ENCODE data around the gene HOXB6. TPM values are rescaled to one million over a fixed set of nuclear protein-coding genes. Genes with fewer than 3 reads are reported as not detected.

HOXB6 gene
- total RNA-seq, 1 donor from 2014 or later, result 51.0 TPM

DNA sequence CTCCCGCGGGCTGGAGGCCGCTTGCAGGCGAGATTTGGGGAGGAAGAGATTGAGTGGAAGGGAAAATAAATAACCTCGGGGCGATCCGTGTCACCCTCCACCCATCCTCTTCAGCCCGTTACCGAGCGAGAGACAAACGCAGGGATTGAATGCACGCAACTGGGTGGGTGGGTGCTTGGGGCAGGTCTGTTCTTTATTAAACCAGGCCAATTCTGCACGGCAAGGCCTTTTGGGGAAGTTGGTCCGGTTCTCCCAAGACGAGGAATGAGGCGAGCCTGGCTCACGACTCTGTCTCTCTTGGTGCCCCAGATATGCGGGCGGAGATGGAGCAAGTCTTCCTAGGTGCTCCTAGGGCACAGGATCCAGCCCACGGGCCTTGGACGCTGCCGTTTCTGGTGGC lies 6.4 kb upstream of the HOXB6 start:
- no peak for DNase-seq (ENCODE audit: extremely low read depth, low read depth, low spot score)

DNA sequence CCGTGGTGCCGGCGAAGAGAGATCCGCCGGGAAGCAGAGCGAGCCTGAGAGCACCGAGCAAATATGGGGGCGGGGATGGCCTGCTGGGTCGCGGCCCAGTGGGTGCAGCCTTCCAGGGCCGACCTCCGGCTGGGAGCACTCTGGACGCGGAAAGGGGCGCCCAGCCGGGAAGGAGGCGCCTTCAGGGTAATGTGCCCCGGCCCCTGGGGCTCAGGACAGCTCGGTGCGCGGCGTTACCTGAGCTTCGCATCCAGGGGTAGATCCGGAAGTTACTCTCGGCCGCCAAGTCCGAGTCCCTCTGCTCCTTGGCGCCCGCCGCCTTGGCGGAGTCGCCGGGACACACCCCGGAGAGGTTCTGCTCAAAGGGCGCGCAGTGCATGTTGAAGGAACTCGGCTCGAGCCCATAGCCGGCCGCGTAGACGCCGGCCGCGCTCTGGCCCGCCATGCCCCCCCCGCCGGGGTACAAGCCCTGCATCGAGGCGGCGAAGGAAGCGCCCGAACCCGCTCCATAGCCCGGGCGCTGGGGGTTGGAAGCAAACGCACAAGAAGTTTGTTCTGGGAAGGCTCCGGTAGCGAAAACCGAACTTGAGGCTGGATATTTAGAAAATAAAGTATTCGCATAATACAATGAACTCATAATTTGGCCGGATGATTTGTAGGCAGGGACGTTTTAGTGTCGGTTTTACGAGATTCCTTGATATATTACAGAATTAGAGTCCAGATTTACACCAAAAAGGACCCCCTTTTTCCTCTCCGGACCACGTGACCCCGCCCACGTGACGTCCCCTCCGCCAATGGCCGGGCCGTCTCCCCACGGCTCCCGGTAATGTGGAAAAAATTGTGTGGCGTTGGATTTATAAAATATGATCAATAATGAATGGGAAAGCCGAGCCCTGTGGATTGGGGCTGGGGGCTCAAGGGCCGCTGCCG lies 5.8 kb upstream of the HOXB6 start, which contains the start of gene HOXB7:
TSS of gene HOXB7 (minus strand) at position 736 of the 930 bp plus-strand sequence. CDS start at position 637, 99 bp downstream.
- DNase-seq (ENCODE audit: extremely low read depth, low read depth, low spot score), result no peak

DNA sequence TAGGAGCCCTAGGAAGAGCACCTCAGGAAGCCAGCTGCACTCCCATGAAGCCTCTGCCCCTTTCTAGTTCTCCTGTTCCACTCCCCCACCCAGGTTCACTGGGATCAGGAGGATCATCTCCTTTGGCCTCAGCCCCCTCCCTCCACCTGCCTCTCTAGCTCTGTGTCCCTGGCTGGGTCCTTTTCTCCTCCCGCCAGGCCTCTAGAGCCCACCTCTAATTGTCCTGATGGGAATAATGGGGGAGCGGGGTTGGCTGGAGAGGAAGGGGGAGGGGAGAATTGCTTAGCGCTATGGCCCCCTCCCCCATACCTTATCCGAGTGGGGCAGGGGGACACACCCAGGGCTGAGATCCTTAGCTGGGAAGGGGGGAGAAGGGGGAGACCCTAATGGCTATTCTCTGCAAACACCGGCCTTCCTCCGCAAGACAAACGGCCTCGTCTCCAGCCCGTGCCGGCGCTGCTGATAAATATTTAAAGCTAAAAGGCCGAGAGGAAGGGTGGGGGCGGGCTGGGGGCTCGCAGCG lies 5.0 kb upstream of the HOXB6 start:
- no peak for DNase-seq (ENCODE audit: extremely low read depth, low read depth, low spot score)

DNA sequence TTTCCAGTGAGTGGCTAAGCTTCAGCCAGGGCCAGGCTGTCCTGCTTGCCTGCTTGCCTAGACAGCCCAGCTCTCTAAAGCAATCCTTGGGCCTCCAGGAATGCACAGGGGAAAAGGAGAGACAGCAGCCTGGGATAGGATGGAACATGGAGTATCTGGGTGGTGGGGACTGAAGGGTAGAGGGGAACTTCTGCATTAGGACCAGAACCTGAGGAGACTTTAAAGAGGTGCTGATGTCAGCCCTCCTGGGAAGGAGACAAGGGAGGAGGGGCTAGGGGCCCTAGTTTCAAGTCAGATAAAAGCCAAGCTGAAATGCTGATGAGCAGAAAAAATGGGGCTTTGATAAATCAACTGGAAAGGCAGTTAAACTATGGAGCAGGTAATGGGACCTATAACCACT lies 4.2 kb upstream of the HOXB6 start:
- no peak for DNase-seq (ENCODE audit: extremely low read depth, low read depth, low spot score)

DNA sequence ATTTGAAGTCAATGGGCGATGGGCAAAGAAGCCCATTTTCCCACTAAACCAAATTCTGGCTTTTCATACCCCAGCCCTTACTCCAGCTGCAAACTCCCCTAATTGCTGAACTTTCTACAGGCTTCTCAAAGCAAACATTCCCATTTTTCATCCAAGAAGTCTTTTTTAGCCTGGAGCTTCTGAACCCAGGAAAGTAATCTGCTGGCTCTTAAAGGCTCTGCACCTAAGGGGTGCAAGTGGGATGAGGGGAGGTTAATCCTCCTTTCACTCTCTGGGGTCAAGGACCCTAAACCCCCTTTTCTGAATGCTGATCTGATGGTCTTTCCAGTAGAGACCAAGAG lies 3.7 kb upstream of the HOXB6 start:
- no peak for DNase-seq (ENCODE audit: extremely low read depth, low read depth, low spot score)

DNA sequence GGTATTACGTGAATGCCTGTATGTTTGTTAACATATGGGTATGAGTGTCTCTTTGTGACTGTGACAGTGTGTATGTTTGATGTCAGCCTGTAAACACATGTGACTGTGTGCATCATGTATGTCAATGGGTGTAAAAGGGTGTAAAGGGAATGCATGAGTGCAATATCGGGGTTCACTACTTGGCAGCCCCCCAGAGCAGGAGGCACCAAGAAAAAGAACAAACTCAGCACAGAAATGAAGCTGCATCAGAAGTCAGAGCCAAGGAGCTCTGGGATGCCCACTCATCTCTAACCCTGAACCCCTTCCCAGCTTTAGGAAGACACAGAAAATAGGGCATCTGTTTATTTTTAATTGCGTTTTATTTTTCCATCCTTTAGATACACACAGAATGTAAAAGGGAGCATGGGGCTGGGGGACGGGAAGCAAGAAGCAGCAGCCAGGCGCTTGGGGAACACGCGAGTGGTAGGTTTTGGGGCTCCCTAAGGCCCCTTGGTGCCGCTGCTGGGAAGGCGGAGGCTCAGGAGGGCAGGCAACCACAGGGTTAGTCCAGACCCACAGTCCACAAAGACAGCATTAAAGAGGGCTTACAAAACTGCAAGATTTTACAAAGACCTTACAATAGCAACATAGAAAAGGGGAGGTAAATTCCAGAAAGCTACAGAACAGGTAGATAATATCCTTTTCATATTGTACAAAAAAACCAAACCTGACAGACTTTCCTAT lies 2.3 kb upstream of the HOXB6 start:
- no peak for DNase-seq (ENCODE audit: extremely low read depth, low read depth, low spot score)

DNA sequence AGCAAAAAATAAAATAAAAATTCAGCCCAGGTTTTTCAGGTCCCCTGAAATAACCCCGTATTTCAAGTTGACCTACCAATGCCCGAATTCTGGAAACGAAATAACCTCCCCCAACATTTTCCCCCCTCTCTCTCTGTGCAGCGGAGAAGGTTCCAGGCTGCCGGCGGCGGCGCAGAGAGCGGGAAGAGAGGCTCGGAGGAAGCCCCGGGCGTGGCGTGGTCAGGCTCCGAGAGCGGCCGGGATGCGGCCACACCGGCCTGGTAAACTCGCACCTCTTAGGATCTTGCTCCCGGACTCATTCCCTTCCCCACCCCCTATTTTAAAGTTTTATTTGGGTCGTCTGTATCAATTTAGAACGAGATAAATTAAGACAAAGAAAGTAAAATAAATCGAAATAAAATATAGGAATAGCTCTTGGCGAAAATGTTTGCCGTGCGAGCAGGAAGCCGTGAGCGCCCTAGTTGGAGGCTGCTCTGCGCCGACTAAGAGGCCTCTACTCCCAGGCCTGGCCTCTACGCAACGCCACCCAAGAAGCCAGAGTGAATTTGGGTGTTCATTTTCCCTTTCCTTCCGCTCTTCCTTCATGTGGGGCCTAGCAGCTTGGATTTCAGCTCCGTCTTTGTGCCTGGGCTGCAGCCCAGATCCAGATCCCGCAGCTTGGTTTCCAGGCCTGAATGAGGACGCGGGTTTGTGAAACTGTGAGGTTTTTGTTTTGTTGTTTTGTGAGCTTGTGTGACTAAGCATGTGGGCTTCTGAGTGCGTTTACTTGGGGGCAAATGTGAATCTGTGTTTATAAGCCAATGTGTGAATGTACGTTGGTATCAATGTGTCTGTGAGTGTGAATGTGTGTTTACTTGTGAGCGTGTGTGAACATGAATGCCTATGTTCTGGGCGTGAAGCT lies 1.5 kb upstream of the HOXB6 start:
- DNase-seq (ENCODE audit: extremely low read depth, low read depth, low spot score), result no peak

DNA sequence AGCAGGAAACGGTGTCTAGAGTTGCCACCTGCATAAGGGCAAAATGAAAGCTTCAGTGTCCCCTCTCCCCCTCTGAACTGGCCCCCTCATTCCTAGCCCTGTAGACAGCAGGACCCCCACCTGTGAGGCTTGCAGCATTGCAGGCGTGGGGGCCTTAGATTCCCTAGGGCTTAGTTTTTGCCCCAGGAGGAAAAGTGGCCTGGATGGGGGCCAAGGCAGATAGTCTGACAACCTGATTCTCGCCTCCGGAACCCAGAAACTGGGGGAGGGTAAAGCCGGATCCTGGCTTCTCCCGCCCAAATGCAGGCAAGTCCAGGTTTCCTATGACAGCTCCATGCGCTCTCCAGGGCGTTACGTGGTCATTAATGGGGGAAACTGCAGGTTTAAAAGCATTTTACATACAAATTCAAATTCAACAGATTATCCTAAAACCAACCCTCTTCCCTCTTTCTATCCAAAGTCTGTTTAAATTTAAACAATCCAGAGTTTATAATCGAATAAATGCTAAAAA lies 678 bp upstream of the HOXB6 start:
- no peak for DNase-seq (ENCODE audit: extremely low read depth, low read depth, low spot score)

DNA sequence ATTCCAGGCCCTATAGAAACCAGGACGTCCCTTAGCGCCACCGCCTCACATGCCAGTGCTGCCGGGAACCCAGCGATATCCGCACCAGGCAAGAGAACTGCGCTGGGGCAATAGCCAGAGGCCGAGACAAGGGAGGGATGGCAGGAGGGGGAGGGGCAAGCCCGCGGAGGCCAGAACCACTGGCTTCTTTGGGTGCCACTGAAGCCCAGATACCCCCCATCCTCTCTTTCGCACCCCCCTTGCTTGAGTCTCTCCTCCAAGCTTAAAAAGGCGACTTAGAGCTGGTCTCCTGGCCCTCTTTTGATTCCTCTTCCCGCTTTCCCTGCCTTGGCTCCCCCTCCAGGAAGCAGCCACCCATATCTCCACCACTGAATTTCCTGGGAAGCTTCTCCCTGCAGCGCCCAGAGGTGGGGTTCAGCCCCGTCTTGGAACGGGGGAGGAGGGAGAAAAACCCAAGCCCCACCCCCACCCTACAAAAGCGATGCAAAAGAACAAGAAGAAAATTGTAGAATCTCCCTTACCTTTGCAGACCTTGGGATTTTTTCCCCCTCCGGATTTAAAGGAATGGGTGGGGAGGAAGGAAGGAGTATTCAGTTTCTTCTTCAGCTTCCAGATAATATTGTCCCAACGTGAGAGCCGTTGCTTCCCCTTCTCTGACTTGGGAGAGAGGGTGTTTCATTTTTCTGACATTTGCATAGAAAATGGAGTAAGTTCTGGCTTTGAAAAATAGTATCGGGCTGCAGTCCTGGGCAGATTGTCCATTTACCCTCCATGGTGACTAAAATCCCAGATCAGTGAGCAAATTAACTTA lies 622 bp downstream of the HOXB6 start:
- no peak for DNase-seq (ENCODE audit: extremely low read depth, low read depth, low spot score)

DNA sequence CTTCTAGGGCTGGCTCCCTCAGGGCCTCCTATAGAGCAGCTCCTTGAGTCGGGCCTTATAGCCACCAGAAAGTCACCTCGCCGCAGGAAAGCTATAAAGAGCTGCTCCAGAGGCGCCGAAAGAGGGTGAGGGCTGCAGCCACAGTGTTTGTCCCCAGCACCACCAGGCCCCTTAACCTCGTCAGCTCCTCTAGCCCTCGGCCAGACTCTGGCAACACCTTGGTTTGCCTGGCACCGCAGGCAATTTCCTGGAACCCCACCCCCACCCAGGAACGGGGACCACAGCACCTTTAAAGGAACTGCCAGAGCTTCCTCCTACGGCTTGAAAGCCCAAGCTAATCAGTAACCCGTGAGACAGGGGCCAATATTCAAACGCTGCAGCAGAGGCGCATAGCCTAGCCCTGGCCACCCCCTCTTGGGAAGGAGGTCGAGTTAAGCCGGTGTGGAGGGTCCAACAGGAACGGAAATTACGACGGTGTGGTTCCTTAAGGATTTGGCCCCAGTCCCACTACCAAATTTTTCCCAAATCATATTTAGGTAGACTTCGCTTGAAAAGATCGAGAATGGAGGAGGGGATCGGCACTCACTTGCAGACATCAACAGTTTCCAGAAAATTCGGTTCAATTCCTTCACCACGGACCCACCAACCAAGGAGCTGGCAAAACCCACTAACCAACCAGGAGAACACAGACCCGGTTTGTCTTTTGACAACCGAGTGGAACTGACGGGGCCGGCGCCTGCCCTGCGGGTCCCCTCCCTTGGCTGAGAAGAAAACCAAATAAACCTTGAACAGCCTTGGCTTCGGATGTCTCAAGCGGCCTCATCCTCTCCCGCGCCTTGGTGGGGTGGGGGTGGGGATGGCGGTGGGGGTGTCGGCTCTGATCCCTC lies 3.0 kb downstream of the HOXB6 start:
- no peak for DNase-seq (ENCODE audit: extremely low read depth, low read depth, low spot score)

DNA sequence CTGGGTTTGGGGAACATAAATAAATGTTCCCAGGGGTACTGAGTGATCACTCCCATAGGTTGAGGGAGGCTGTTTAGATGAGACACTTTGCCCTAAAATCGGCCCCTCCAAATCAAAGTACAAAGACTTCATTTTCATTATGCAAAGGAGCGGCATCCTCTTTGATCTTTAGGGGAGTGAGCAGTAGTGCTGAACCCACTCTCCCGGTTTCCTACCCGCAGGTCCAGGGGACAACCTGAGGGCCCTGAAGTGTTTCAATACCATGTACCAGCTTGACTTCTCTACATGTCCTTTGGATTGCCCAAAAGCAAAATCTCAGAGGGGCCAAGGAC lies 3.6 kb downstream of the HOXB6 start:
- no peak for DNase-seq (ENCODE audit: extremely low read depth, low read depth, low spot score)

DNA sequence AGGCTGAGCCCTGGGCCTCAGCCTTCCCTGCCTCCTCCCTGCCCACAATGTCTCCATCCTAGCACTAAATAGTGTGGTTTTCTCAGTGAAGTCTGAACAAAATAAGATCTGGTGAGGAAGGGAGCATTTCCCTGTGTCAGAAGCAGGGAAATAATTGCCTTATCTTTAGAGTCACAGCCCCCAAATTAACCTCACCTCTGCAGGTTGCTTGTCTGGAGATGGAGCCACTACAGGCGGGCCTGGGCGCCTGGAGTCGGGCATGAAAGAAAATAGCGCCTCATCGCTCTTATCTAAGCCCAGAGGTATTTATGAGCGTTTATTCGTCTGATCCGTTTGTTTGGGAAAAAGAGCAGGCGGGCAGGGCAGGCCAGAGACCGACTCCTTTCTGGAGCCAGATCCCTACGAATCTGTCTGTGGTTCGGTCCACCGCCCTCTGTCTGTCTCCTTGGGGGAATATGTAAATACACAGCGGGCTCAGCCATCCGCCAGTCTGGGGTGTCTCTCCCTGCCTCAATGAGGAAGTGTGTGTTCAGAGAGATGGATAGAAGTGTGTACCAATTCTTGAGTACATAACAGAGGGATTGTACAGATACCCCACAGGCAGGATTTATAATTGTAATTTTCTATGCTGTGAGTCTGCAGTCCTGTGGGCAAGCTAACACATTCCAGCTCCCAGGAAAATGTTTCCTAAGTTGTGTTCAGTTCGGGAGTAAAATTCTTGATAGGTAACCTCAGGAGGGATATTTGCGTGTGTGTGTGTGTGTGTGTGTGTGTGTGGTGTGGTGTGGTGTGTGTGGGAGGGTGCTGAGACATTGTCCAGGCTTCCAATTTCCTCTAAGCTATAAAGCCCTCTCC lies 4.3 kb downstream of the HOXB6 start:
- DNase-seq (ENCODE audit: extremely low read depth, low read depth, low spot score), result no peak

DNA sequence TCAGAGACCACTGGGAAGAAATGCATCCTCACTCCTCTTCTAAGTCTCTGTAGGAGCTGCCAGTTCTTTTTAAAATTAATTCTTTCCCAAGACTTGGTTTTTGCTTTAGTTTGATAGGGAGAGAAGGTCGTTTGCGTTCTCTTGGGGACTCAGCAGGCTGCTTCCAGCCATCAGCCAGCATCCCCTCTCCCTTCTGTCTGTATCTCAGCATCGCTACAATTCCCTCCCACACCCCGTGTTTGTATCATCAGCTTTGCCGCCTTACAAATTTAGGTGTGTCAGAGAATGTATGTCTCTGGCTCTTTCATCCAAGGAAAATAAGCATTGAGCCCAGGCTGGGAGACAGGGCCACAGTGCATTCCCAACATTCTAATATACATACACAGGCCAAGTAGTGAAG lies 5.4 kb downstream of the HOXB6 start:
- DNase-seq (ENCODE audit: extremely low read depth, low read depth, low spot score), result no peak

DNA sequence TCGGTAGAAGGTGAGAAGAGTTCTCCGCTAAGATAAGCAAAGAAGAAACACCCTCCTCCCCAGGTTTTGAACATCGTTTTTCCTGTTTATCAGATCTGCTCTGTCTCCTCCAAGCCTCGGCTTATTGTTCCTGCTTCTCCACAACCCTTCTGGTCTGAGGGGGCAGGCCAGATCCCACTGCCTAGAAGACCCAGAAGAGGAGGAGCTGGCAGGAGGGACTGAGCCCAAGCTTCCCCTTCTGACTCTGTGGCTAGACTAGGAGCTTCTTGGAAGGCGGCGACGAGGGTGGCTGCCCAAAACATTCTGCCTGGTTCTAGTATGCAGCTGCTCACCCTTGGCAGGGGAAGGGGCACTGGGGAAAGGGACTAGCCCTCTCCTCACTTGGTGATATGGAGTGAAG lies 6.0 kb downstream of the HOXB6 start:
- no peak for DNase-seq (ENCODE audit: extremely low read depth, low read depth, low spot score)

DNA sequence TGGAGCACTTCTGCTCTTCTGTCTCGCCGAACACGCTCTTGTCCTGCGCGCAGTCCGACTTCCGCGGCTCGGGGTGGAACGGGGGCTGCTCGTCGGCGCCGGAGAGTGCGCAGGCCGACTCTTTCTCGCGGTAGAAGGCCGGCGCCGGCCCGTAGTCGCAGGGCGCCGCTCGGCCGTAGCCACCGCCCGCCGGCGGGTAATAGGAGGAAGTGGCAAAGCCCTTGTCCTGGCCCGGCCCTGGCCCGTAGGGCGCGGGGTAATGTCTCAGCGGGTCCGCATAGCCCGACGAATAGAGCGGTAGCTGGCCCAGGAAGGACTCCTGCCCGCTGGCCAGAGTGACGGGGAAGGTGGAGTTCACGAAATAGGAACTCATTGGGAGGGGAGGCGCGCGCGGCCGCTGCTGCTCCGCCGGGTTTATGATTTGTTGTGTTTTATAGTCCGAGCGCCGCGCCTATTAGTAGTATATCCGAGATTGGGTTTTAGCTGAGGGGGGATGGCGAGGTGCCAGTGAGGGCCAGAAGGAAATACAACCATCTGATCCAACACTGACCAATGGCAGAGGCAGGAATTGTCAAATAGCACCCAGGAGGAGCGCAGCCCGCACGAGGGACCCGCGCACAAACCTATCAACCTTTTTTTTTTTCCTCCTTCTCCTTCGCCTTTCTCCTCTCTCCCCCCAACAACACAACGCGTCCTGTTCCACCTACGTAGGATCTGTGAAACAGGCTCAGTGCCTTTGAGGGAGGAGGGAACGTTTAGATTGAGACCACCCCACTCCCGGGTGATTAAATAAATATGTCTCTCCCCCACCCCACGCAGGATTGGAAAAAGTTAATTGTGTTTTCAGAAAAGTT lies 6.8 kb downstream of the HOXB6 start:
- no peak for DNase-seq (ENCODE audit: extremely low read depth, low read depth, low spot score)

DNA sequence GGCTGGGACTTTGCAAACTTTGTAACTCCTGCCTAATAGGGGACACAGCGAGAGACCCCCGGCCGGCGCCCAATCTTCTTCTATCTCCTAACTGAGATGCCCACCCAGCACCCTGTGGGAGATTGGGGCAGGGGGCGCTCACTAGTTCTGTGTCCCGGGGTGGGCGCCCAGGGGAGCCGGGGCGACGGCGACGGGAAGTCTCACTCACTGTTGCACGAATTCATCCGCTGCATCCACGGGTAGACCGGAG lies 7.3 kb downstream of the HOXB6 start:
- no peak for DNase-seq (ENCODE audit: extremely low read depth, low read depth, low spot score)

DNA sequence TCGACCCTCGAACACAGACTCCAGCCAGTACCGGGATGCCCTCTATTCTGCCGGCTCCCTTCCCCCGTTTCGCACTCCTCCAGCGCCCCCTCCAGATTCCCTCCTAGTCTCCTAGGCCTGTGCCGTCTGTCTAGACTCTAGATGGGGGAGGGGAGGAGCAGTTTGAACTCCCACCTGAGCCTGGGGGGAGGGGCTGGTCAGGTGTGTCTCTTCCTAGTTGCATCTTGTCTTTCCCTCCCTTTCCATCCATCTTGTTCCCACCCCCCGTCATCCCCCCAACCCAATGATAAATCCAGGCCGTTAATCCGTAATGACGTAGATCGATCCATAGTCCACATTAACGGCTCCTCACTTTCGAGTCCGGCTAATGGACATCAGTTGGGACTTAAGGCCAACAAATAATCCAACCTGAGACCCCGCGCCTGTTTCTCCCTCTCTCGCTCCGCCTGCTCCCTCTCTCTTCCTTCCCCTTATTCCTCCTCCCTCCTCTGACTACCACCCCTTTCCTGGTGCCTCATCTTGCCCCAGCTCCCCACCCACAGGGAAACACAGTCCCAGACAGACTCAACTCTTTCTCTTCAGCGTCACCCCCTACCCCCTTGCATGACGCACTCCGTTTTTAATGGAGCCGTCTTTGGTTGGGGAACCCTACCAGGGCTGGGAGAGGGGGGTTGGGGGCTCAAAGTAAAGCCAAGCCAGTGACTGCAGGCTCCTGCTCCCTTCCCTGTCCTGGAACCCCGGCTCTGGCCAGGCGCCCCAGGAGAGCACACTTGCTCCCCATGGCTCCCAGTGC lies 7.9 kb downstream of the HOXB6 start:
- DNase-seq (ENCODE audit: extremely low read depth, low read depth, low spot score), result no peak

Data from glomerular endothelial cell (primary cell).